ENCODE results near the gene NSUN3.
"Not testable (repeated sequence)": the region's sequence is repeated elsewhere in the genome, so short reads cannot be mapped to it uniquely, and the experiment has no call there.

The NSUN3 gene

GRCh38 chr3:94062513-94063404 lies at the start of gene NSUN3, which contains the start of gene DHFR2:
TSS of gene NSUN3 (plus strand) at chr3:94063061. CDS start at chr3:94063127, 66 bp downstream.
TSS of gene DHFR2 (minus strand) at chr3:94062916. CDS start at chr3:94061511, 1,405 bp downstream.
- DNase-seq = peak; percentile 87

GRCh38 chr3:94015025-94015424 lies 47.8 kb upstream of the NSUN3 start:
- no peak for DNase-seq

GRCh38 chr3:94019659-94020058 lies 43.2 kb upstream of the NSUN3 start:
- DNase-seq = no peak

GRCh38 chr3:94020293-94020692 lies 42.6 kb upstream of the NSUN3 start:
- no peak for DNase-seq

GRCh38 chr3:94024385-94024784 lies 38.5 kb upstream of the NSUN3 start:
- no peak for DNase-seq

GRCh38 chr3:94026623-94027022 lies 36.2 kb upstream of the NSUN3 start:
- no peak for DNase-seq

GRCh38 chr3:94028093-94028837 lies 34.6 kb upstream of the NSUN3 start, which contains the start of gene STX19:
TSS of gene STX19 (minus strand) at chr3:94028597. CDS start at chr3:94015269, 13,328 bp downstream.
- no peak for DNase-seq

- DNase-seq = no peak
Measured at GRCh38 chr3:94036909-94037507, 25.9 kb upstream of the NSUN3 start.

GRCh38 chr3:94043285-94043684 lies 19.6 kb upstream of the NSUN3 start:
- DNase-seq = no peak

- not testable (repeated sequence) for DNase-seq
Measured at GRCh38 chr3:94044100-94044936, 18.5 kb upstream of the NSUN3 start.

GRCh38 chr3:94046533-94046932 lies 16.3 kb upstream of the NSUN3 start:
- DNase-seq = no peak

- DNase-seq = no peak
Measured at GRCh38 chr3:94049267-94049666, 13.6 kb upstream of the NSUN3 start.

- DNase-seq = no peak
Measured at GRCh38 chr3:94050546-94050945, 12.3 kb upstream of the NSUN3 start.

GRCh38 chr3:94061297-94061696 lies 1.6 kb upstream of the NSUN3 start:
- DNase-seq = no peak

- DNase-seq = no peak
Measured at GRCh38 chr3:94063496-94064119, 747 bp downstream of the NSUN3 start.

GRCh38 chr3:94064243-94064860 lies 1.5 kb downstream of the NSUN3 start:
- no peak for DNase-seq

- no peak for DNase-seq
Measured at GRCh38 chr3:94065122-94065521, 2.3 kb downstream of the NSUN3 start.

- DNase-seq = no peak
Measured at GRCh38 chr3:94065819-94066480, 3.1 kb downstream of the NSUN3 start.

GRCh38 chr3:94066506-94067500 lies 3.9 kb downstream of the NSUN3 start:
- DNase-seq = no peak
